ENCODE measurements around the gene FBXW11.
"Not testable (repeated sequence)": the region's sequence is repeated elsewhere in the genome, so short reads cannot be mapped to it uniquely, and the experiment has no call there.

FBXW11 gene

DNA sequence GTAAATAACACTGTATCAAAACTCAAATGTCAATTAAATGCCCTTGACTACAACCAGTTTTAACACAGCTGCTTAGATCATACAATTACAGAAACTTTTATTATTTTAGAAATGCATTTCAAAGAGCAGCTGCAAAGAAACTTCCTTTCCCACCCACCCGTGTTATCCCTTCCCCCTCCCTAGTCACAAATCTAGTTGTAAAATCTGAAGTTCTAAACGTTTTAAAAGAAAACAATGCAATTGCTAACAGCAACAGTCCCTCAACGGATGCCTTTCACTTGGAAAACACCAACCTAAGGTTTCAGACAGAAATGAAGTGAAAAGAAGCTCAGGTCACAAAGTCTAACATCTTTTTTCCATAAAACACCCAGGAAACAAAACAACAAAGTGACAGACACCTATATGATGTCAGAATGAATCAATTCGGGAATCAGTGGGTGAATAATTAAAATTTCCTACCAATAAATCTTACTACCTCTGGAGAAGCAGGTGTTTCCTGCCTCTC lies 100.3 kb downstream of the FBXW11 start:
- no peak for DNase-seq

GRCh38 chr5:171904886-171905285 lies 101.6 kb downstream of the FBXW11 start:
- DNase-seq: no peak

- DNase-seq: no peak
Observed at GRCh38 chr5:171901764-171902163, 104.7 kb downstream of the FBXW11 start.

DNA sequence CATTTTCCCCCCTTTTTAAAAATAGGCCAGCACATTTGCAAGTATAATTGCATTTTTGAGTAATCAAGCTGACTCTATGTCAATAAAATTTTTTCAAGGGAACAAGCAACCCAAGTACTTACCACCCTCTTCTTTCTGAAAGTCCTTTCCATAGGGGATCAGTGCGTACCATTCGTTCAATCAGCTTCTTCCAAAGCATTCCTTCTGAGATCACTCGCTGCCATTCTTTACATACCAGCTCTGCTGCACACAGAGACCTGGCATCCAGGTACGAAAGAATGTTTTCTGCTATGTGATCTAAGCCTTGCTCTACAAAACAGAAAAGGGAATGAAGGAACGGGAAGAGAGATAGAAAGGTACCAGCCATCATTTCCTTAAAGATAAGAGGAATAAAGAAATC lies 106.6 kb downstream of the FBXW11 start:
- DNase-seq: no peak

DNA sequence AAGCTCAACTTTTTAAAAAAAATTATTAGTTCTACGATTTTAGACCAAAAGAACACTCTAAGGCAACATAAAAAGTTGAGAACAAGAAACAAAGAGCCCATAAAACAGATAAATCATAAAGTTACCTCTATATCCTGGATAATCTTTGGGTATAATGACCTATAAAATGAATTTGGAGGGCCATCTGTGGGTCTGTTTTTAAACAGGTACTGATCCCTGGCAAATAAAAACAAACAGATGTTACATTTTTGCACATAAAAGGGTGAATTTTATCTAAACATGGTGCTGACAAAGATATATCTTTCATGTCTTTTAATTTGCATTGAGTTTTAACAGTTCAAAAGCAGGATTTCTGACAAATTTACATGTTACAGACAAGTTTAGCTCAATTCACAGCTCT lies 107.6 kb downstream of the FBXW11 start:
- DNase-seq: no peak

GRCh38 chr5:171898386-171898785 lies 108.1 kb downstream of the FBXW11 start:
- no peak for DNase-seq

GRCh38 chr5:171897231-171897630 lies 109.2 kb downstream of the FBXW11 start:
- DNase-seq: no peak

GRCh38 chr5:171895081-171895480 lies 111.4 kb downstream of the FBXW11 start:
- DNase-seq: no peak

DNA sequence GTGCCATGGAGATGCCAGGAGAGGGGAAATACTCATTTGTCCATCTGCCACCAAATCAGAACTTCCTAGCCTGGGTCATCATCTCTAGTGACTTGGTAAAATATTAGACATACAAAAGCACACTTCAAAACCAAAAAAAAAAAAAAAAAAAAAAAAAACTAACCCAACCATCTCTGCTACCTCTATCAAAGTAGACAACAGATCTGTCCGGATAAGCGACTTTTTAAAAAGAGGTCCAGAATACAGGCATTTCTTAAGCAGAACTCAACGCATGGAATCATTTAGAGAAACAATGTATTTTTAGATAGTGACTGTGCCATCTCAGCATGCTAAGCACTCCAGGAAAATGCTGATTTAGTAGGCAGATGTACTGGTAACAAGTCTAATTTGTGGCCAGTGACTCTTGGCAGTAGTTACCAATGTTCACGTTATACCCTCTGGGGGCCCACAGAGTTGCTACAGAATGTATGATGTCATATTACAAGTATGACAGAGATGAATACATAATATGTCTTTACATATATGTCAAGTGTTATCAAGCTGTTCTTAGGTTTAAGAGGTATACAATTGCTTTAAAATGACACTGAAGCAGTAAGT lies 113.0 kb downstream of the FBXW11 start:
- DNase-seq: peak; percentile 3

DNA sequence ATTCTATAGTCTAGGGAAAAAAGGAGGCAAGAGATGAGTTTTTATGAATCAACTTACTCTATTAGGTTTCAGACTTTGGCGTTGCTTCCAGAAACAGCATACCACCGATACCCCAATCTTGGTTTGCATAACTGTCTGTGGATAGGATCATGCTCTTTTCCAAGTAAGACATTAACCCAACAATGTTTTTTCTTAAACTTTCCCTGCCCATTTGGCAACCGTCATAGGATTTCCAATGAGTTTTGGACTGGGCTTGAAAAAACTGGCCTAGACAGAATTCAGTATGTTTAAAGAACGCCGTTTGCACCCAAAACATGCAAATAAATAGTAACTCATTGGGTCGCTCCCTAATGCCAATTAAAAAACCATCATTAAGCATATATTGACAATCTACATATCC lies 114.8 kb downstream of the FBXW11 start:
- DNase-seq: no peak

GRCh38 chr5:171891150-171891549 lies 115.3 kb downstream of the FBXW11 start:
- DNase-seq: no peak

DNA sequence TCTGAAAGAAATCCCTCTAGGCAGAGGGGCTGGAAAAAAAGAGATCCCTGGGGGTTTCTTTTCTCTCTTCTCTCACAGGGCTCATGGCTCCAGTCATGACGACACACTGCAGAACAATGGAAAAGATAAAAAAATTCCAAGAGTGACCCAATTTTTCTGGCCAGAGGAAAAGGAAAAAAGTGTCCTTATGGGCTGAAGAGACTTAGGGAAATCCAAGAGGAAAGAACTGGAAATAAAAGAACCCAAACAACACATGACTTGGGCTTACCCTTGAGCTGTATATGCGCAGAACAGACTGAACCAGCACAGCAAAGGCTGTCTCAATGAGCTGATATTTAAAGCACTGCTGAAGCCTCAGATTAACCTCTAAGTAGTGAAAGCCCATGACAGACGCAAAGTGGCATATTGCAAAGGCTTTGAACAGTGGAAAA lies 118.4 kb downstream of the FBXW11 start:
- DNase-seq: no peak

DNA sequence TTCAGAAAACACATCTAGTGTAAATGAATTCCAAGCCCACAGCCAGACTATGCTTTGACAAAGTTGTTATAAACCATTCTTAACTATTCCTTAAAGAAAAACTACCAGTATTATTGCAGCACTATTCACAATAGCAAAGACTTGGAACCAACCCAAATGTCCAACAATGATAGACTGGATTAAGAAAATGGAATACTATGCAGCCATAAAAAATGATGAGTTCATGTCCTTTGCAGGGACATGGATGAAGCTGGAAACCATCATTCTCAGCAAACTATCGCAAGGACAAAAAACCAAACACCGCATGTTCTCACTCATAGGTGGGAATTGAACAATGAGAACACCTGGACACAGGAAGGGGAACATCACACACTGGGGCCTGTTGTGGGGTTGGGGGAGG lies 120.4 kb downstream of the FBXW11 start:
- not testable (repeated sequence) for DNase-seq

- no peak for DNase-seq
Observed at GRCh38 chr5:171882118-171882517, 124.3 kb downstream of the FBXW11 start.

DNA sequence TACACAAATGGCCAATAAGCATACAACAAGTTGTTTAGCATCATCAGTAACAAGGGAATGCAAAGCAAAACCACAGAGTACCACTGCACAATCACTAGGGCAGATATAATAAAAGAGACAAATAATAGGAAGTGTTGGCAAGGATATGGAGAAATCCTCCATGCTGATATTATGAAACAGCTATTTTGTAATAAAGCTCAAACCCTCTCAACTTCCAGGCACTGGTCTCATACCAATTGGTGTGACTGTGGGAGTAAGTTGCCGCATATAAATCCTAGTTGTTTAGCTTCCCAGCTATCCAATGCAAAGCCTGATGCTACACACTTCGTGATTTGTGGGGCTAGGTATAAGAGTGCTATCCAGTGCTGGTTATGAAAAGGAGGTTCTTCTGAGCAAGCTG lies 132.2 kb downstream of the FBXW11 start:
- DNase-seq: no peak

GRCh38 chr5:171872666-171873065 lies 133.8 kb downstream of the FBXW11 start:
- DNase-seq: no peak

- DNase-seq: no peak
Observed at GRCh38 chr5:171871711-171872110, 134.7 kb downstream of the FBXW11 start.

GRCh38 chr5:171869956-171870355 lies 136.5 kb downstream of the FBXW11 start:
- no peak for DNase-seq

DNA sequence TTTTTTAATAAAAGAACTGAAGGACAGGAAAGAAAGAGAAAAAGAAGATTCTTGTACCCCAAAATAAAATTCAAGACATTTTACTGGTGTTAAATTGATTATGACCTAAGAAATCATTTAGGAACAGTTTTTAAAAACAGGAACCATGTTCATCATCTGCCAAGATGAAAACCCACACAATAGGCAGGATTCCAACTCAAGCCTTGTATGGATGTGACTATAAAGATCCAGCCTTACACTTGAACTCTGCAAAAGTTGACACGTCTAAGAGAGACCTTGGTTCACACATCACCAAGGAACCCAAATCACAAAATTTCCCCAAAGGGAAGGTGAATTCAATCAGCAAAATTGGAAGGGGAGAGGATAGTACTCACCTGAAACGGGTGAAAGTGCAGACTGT lies 138.2 kb downstream of the FBXW11 start:
- no peak for DNase-seq

DNA sequence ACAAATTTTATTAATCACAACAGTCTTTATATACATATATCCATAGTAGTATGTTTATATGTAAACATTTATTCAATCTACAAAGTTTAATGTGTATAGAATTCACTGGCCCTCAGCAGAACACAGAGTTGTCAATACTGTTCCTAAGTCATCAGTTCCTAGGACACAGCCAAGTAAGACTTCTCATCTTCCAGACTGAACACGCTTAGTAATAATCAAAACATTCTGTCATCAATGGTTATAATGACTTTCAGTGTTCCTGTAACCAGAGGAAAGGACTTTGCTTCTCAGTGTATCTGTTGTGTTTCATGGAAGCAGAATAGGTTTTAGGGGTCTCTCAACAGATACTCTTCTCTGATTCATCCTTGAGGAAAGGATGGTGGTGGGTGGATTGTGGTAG lies 138.7 kb downstream of the FBXW11 start:
- DNase-seq: no peak

GRCh38 chr5:171865471-171865870 lies 141.0 kb downstream of the FBXW11 start:
- no peak for DNase-seq

GRCh38 chr5:171863935-171864334 lies 142.5 kb downstream of the FBXW11 start:
- DNase-seq: no peak

DNA sequence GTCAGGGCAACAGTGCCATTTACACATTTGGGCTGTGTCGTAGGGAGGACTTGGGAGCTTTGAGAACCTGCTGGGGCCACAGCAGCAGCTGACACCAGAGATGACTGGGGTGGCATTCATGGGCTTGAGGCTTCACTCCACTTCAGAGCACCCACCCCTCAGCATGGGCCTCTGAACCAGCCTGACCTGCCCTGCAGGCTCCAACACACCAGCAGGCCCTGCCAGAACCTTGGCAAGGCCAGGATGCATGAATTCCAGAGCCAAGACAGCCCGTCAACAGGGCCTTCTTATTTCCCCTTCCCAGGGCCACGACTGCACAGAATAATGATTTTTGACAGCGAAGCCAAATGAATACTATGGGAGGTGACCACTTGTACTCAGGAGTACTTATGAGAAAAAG lies 143.8 kb downstream of the FBXW11 start:
- no peak for DNase-seq

GRCh38 chr5:171861381-171861780 lies 145.1 kb downstream of the FBXW11 start:
- DNase-seq: no peak

DNA sequence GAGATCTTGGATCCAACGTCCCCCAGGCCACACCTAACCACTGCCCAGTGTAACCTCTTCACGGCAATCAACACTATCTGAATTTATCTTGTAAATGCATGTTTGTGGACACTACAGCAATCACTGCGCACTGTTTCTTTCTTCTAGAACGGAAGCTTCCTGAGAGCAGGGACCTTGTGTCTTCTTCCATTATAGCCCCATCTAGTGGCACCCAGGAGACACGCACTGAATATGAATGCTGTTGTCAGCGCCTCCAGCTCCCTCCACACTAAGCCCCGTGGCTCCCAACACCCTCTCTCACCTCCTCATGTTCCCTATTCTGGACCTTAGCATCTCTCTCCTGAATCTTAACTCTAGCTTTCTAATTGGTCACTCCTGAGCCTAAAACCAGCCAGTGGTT lies 148.1 kb downstream of the FBXW11 start:
- no peak for DNase-seq

DNA sequence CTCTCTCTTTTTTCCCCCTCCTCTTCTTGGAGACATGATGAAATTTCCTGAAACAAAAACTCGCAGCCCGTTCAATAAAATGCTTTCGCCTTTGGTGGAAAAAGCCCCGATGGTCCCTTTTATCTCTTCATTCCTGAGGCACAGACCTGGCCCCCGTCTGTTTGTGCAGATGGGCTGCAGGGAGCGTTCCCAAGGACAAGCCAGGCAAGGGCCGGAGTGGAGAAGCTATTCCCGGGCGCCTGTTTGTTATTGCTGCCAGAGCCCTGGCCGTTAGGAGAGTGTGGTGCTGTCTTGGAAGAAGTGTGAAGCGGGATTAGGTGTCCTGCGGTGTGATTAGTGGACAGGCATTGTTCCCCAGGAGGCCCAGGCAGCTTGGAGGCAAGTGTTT lies 149.0 kb downstream of the FBXW11 start:
- DNase-seq: no peak

Data from NCI-H1694 (cell line).